MG63 (cell line): ENCODE data around the gene THSD7B. TPM values are rescaled to one million over a fixed set of nuclear protein-coding genes. Genes with fewer than 3 reads are reported as not detected.

ENCODE experiments used
- DNase-seq: peaks from one replicate; pipeline ENCODE4 v3.0.0-alpha.2; 2020
- H3K27me3 ChIP-seq: fragments of 250-450 bp; sonication (Bioruptor Pico); 2 replicates; pipeline ENCODE4 v1.5.1; 2020; ENCODE audit warnings: mild to moderate bottlenecking, moderate library complexity
- H3K36me3 ChIP-seq: fragments of 250-450 bp; sonication (Bioruptor Pico); 2 replicates; pipeline ENCODE4 v1.5.1; 2020; ENCODE audit warnings: mild to moderate bottlenecking, moderate library complexity
- H3K4me3 ChIP-seq: fragments of 250-450 bp; sonication (Bioruptor Pico); 2 replicates; pipeline ENCODE4 v1.5.1; 2020; ENCODE audit warnings: mild to moderate bottlenecking, moderate library complexity
- H3K9me3 ChIP-seq: fragments of 250-450 bp; sonication (Bioruptor Pico); 2 replicates; pipeline ENCODE4 v1.5.1; 2020; ENCODE audit warnings: mild to moderate bottlenecking, moderate library complexity
- total RNA-seq: library from RNA; depleted of rRNA; stranded (reverse); fragments of >200 nt; shearing (Covaris generic); gene quantifications from 2 replicates; pipeline ENCODE4 v1.2.3, GENCODE V29; 2014; ENCODE audit warnings: low replicate concordance

The THSD7B gene
- total RNA-seq, 1 experiment from 2014 or later = not detected

- no peak for DNase-seq
- H3K9me3 ChIP-seq = no peaks in the 10 kb centered on the region
- H3K36me3 ChIP-seq = no peaks in the 10 kb centered on the region
- H3K4me3 ChIP-seq = no peak overlapping the region
- no peaks in the 10 kb centered on the region for H3K27me3 ChIP-seq
Observed at GRCh38 chr2:136986605-136987221, 221.4 kb downstream of the THSD7B start.

- no peak for DNase-seq
- H3K9me3 ChIP-seq = no peaks in the 10 kb centered on the region
- no peaks in the 10 kb centered on the region for H3K36me3 ChIP-seq
- no peak overlapping the region for H3K4me3 ChIP-seq
- no peaks in the 10 kb centered on the region for H3K27me3 ChIP-seq
Observed at GRCh38 chr2:136990316-136990715, 225.0 kb downstream of the THSD7B start.

- no peaks in the 10 kb centered on the region for H3K27me3 ChIP-seq
- no peak for DNase-seq
- no peaks in the 10 kb centered on the region for H3K36me3 ChIP-seq
- no peak overlapping the region for H3K4me3 ChIP-seq
- no peaks in the 10 kb centered on the region for H3K9me3 ChIP-seq
Observed at GRCh38 chr2:136994793-136995192, 229.4 kb downstream of the THSD7B start.

- Histone ChIP-seq H3K27me3 (no peaks in the 10 kb centered on the region), H3K9me3 (no peaks in the 10 kb centered on the region), H3K36me3 (no peaks in the 10 kb centered on the region), H3K4me3 (no peak overlapping the region)
- no peak for DNase-seq
Observed at GRCh38 chr2:136997557-136997956, 232.2 kb downstream of the THSD7B start.

GRCh38 chr2:137000811-137001210, 235.5 kb downstream of the THSD7B start:
- DNase-seq = no peak
- no peaks in the 10 kb centered on the region for H3K36me3 ChIP-seq
- H3K4me3 ChIP-seq = no peak overlapping the region
- H3K27me3 ChIP-seq = no peaks in the 10 kb centered on the region
- no peaks in the 10 kb centered on the region for H3K9me3 ChIP-seq

- Histone ChIP-seq H3K36me3 (no peaks in the 10 kb centered on the region), H3K9me3 (no peaks in the 10 kb centered on the region), H3K27me3 (no peaks in the 10 kb centered on the region), H3K4me3 (no peak overlapping the region)
- no peak for DNase-seq
Observed at GRCh38 chr2:137002896-137003295, 237.6 kb downstream of the THSD7B start.

- no peaks in the 10 kb centered on the region for H3K9me3 ChIP-seq
- no peak overlapping the region for H3K4me3 ChIP-seq
- no peaks in the 10 kb centered on the region for H3K36me3 ChIP-seq
- no peaks in the 10 kb centered on the region for H3K27me3 ChIP-seq
- DNase-seq = no peak
Observed at GRCh38 chr2:137005210-137005609, 239.9 kb downstream of the THSD7B start.

GRCh38 chr2:137007938-137008337, 242.6 kb downstream of the THSD7B start:
- Histone ChIP-seq H3K27me3 (no peaks in the 10 kb centered on the region), H3K4me3 (no peak overlapping the region), H3K36me3 (no peaks in the 10 kb centered on the region), H3K9me3 (no peaks in the 10 kb centered on the region)
- no peak for DNase-seq

GRCh38 chr2:137009953-137010352, 244.6 kb downstream of the THSD7B start:
- DNase-seq = no peak
- Histone ChIP-seq H3K27me3 (no peaks in the 10 kb centered on the region), H3K4me3 (no peak overlapping the region), H3K9me3 (no peaks in the 10 kb centered on the region), H3K36me3 (no peaks in the 10 kb centered on the region)

- Histone ChIP-seq H3K9me3 (no peaks in the 10 kb centered on the region), H3K36me3 (no peaks in the 10 kb centered on the region), H3K4me3 (no peak overlapping the region), H3K27me3 (no peaks in the 10 kb centered on the region)
- DNase-seq = no peak
Observed at GRCh38 chr2:137020452-137021196, 255.3 kb downstream of the THSD7B start.

GRCh38 chr2:137021763-137022162, 256.4 kb downstream of the THSD7B start:
- DNase-seq = no peak
- Histone ChIP-seq H3K9me3 (no peaks in the 10 kb centered on the region), H3K27me3 (no peaks in the 10 kb centered on the region), H3K4me3 (no peak overlapping the region), H3K36me3 (no peaks in the 10 kb centered on the region)

- Histone ChIP-seq H3K36me3 (no peaks in the 10 kb centered on the region), H3K27me3 (no peaks in the 10 kb centered on the region), H3K4me3 (no peak overlapping the region), H3K9me3 (no peaks in the 10 kb centered on the region)
- DNase-seq = no peak
Observed at GRCh38 chr2:137023205-137023604, 257.9 kb downstream of the THSD7B start.

GRCh38 chr2:137031731-137032130, 266.4 kb downstream of the THSD7B start:
- H3K27me3 ChIP-seq = no peaks in the 10 kb centered on the region
- H3K4me3 ChIP-seq = no peak overlapping the region

GRCh38 chr2:137036619-137037018, 271.3 kb downstream of the THSD7B start:
- no peak for DNase-seq
- H3K9me3 ChIP-seq = no peaks in the 10 kb centered on the region
- H3K4me3 ChIP-seq = no peak overlapping the region
- no peaks in the 10 kb centered on the region for H3K36me3 ChIP-seq
- no peaks in the 10 kb centered on the region for H3K27me3 ChIP-seq

More at GRCh38 chr2:137031731-137032130, 266.4 kb downstream of the THSD7B start:
- no peak for DNase-seq
- H3K9me3 ChIP-seq = no peaks in the 10 kb centered on the region
- no peaks in the 10 kb centered on the region for H3K36me3 ChIP-seq

GRCh38 chr2:137039482-137040152, 274.3 kb downstream of the THSD7B start:
- no peaks in the 10 kb centered on the region for H3K9me3 ChIP-seq
- H3K36me3 ChIP-seq = no peaks in the 10 kb centered on the region
- DNase-seq = no peak
- H3K27me3 ChIP-seq = no peaks in the 10 kb centered on the region
- no peak overlapping the region for H3K4me3 ChIP-seq

- Histone ChIP-seq H3K9me3 (no peaks in the 10 kb centered on the region), H3K36me3 (no peaks in the 10 kb centered on the region), H3K27me3 (no peaks in the 10 kb centered on the region), H3K4me3 (no peak overlapping the region)
- DNase-seq = no peak
Observed at GRCh38 chr2:137047369-137047768, 282.0 kb downstream of the THSD7B start.

- H3K36me3 ChIP-seq = no peaks in the 10 kb centered on the region
- DNase-seq = no peak
- no peak overlapping the region for H3K4me3 ChIP-seq
- H3K27me3 ChIP-seq = no peaks in the 10 kb centered on the region
- no peaks in the 10 kb centered on the region for H3K9me3 ChIP-seq
Observed at GRCh38 chr2:137048455-137048854, 283.1 kb downstream of the THSD7B start.

GRCh38 chr2:137049518-137049917, 284.2 kb downstream of the THSD7B start:
- no peak overlapping the region for H3K4me3 ChIP-seq
- H3K9me3 ChIP-seq = no peaks in the 10 kb centered on the region
- DNase-seq = no peak
- no peaks in the 10 kb centered on the region for H3K27me3 ChIP-seq
- no peaks in the 10 kb centered on the region for H3K36me3 ChIP-seq
